Tibial nerve (tissue), 4 donors: ENCODE results near the gene MATCAP1. TPM values are rescaled to one million over a fixed set of nuclear protein-coding genes. Genes with fewer than 3 reads are reported as not detected.

Source experiments
- DNase-seq, 2 donors: peaks; one replicate each; pipeline ENCODE4 v3.0.0-alpha.2; 2019; ENCODE audit warnings: low spot score in 2 of 2
- H3K27ac ChIP-seq, 4 donors: fragments of 200-600 bp; sonication (generic) in 3 of 4; one replicate each; pipeline ENCODE4 v1.5.1; 2017 to 2019; ENCODE audit warnings: mild to moderate bottlenecking in 1 of 4
- H3K27me3 ChIP-seq, 2 donors: fragments of 200-600 bp; sonication (generic) in 1 of 2; one replicate each; pipeline versions ENCODE4 v1.5.1 to v1.6.0; 2017 to 2019
- H3K36me3 ChIP-seq, 3 donors: fragments of 200-600 bp; sonication (generic); one replicate each; pipeline ENCODE4 v1.5.1; 2018 to 2019
- H3K4me1 ChIP-seq, 4 donors: fragments of 200-600 bp; sonication (generic) in 3 of 4; one replicate each; pipeline ENCODE4 v1.5.1; 2017 to 2019
- H3K4me3 ChIP-seq, 4 donors: fragments of 200-600 bp; sonication (generic) in 3 of 4; one replicate each; pipeline ENCODE4 v1.5.1; 2017 to 2019; ENCODE audit warnings: mild to moderate bottlenecking in 1 of 4, moderate library complexity in 1 of 4
- H3K9me3 ChIP-seq, 4 donors: fragments of 200-600 bp; sonication (generic) in 3 of 4; one replicate each; pipeline ENCODE4 v1.5.1; 2017 to 2019
- EP300 ChIP-seq, 2 donors: sonication (generic); formaldehyde crosslinking; IDR thresholded peaks; one replicate each; pipeline ENCODE4 v1.6.1; 2017; ENCODE audit warnings: antibody characterized with exemption in 2 of 2, mild to moderate bottlenecking in 1 of 2
- POLR2A ChIP-seq, 2 donors: fragments of 450-650 bp; IDR thresholded peaks; one replicate each; pipeline ENCODE4 v1.6.1; 2017; ENCODE audit warnings: antibody characterized with exemption in 2 of 2, mild to moderate bottlenecking in 2 of 2, moderate library complexity in 2 of 2
- WGBS, 2 donors: methylation state at CpG; one replicate each; pipeline ENCODE4 v1.1.5; 2018; 5-methylcytosine and 5-hydroxymethylcytosine counted together
- total RNA-seq, 4 donors: library from RNA; depleted of rRNA; stranded (reverse); fragments of >200 nt; gene quantifications; one replicate each; pipeline ENCODE4 v1.1.0, GENCODE V29; 2016
- TF ChIP-seq, protein P1 (sequence below), 5 experiments: fragments of 200-600 bp in 3 of 5; fragments of 450-650 bp in 2 of 5; sonication (generic) in 3 of 5; IDR thresholded peaks; one replicate each; pipeline ENCODE4 v1.5.1; 2016 to 2019; ENCODE audit warnings: antibody characterized with exemption in 5 of 5, mild to moderate bottlenecking in 3 of 5, moderate library complexity in 2 of 5

Gene MATCAP1
- total RNA-seq, 4 donors from 2014 or later, result 13.6 to 42.9 (median 18.9) TPM

DNA sequence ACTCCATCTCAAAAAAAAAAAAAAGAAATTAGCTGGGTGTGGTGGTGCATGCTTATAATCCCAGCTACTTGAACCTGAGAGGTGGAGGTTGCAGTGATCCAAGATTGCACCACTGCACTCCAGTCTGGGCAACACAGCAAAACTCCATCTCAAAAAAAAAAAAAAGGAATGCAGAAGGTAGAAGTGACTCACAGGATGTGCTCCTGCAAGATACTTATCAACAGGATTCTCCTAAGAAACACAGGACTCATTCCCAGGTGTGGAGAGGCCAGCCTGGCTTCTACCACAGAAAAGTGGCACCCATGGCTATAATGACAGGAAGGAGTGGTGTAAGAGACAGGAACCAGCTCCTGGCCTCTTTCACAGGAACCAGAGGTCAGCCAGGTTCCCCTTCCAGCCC lies 29.0 kb upstream of the MATCAP1 start:
- H3K4me1 ChIP-seq, result peaks cover 0 to 14% (median 0%) of the 10 kb centered on the region in 4 donors
- no peaks in the 10 kb centered on the region for H3K9me3 ChIP-seq
- TF ChIP-seq POLR2A (IDR thresholded peaks at IDR 0.05) (no peak), EP300 (IDR thresholded peaks at IDR 0.05) (no peak)
- TF ChIP-seq, protein P1, sequence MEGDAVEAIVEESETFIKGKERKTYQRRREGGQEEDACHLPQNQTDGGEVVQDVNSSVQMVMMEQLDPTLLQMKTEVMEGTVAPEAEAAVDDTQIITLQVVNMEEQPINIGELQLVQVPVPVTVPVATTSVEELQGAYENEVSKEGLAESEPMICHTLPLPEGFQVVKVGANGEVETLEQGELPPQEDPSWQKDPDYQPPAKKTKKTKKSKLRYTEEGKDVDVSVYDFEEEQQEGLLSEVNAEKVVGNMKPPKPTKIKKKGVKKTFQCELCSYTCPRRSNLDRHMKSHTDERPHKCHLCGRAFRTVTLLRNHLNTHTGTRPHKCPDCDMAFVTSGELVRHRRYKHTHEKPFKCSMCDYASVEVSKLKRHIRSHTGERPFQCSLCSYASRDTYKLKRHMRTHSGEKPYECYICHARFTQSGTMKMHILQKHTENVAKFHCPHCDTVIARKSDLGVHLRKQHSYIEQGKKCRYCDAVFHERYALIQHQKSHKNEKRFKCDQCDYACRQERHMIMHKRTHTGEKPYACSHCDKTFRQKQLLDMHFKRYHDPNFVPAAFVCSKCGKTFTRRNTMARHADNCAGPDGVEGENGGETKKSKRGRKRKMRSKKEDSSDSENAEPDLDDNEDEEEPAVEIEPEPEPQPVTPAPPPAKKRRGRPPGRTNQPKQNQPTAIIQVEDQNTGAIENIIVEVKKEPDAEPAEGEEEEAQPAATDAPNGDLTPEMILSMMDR (IDR thresholded peaks at IDR 0.05), result no peak
- no peak overlapping the region for H3K27ac ChIP-seq
- no peak overlapping the region for H3K4me3 ChIP-seq
- peaks cover 0 to 83% (median 0%) of the 10 kb centered on the region in 3 donors for H3K36me3 ChIP-seq
- DNase-seq, result no peak
- H3K27me3 ChIP-seq, result no peaks in the 10 kb centered on the region

DNA sequence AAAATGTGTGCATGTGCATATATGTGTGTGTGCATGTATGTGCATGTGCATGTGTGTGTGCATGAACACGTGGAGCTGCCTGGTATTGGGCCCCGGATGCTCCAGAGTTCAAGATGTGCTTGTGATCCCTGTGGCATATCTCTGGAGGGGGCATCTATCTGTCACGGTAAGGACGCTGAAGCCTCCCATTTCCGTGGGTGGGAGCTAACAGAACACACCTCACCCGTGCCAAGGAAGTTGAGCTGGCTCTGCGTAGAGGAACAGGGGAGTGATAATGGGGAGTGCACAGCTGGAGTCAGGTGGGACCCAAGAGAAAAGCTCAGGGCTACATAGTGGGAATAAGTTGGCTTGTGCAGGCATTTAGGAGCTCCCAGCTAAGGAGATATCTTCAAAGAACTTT lies 27.9 kb upstream of the MATCAP1 start:
- no peak overlapping the region for H3K27ac ChIP-seq
- no peaks in the 10 kb centered on the region for H3K27me3 ChIP-seq
- no peak for DNase-seq
- 70 to 78% methylated on average over 7 of the region's 7 CpGs for WGBS, 2 donors
- peaks cover 0 to 83% (median 0%) of the 10 kb centered on the region in 3 donors for H3K36me3 ChIP-seq
- TF ChIP-seq EP300 (IDR thresholded peaks at IDR 0.05) (no peak), POLR2A (IDR thresholded peaks at IDR 0.05) (no peak)
- TF ChIP-seq, protein P1 (IDR thresholded peaks at IDR 0.05), result no peak
- H3K4me1 ChIP-seq, result peaks cover 0 to 9% (median 0%) of the 10 kb centered on the region in 4 donors
- no peaks in the 10 kb centered on the region for H3K9me3 ChIP-seq
- no peak overlapping the region for H3K4me3 ChIP-seq

DNA sequence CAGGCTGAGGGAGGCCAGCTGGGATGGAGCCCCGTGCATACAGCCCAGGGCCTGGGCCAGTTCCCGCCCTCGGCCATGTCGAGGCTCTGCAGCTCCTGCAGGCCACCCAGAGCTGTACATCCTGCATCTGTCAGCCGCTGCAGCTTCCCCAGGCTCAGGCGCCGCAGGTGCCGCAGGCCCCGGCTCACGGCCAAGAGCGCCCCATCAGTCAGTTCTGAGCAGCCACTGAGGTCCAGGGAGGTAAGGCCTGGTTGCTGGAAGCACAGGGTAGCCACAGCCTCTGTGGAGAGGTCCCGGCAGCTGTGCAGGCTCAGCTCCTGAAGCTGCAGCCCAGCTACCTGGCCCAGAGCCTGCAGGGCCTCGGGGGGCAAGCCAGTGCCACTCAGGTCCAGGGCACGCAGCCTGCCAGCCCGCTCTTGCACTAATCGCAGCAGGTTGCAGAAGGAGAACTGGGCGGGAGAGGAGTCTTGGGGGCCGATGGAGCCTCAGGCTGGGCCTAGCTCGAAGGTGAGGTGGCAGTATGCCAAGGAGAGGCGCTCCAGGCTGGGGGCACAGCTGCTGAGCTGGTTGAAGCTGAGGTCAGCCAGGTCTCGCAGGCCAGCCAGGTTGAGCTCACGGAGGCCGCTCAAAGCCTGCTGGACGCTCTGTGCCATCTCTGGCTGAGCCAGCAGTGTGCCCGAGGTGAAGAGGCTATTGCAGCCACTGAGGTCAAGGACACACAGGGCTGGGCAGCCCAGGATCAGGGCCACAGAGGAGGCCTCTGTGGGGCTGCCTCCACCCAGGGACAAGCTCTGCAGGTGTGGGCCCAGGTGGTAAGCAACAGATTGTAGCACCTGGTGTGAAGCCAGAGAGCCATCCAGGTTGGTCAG lies 26.5 kb upstream of the MATCAP1 start:
- Histone ChIP-seq H3K4me3 (no peak overlapping the region), H3K9me3 (no peaks in the 10 kb centered on the region), H3K27me3 (no peaks in the 10 kb centered on the region), H3K36me3 (peaks cover 0 to 89% (median 0%) of the 10 kb centered on the region in 3 donors), H3K27ac (no peak overlapping the region), H3K4me1 (no peaks in the 10 kb centered on the region)
- TF ChIP-seq, protein P1 (IDR thresholded peaks at IDR 0.05), result no peak
- 89 to 92% methylated on average over 23 to 25 of the region's 25 CpGs for WGBS, 2 donors
- no peak for DNase-seq

- Histone ChIP-seq H3K27ac (no peak overlapping the region), H3K9me3 (no peaks in the 10 kb centered on the region), H3K4me1 (no peaks in the 10 kb centered on the region), H3K27me3 (no peaks in the 10 kb centered on the region), H3K36me3 (peaks cover 0 to 86% (median 0%) of the 10 kb centered on the region in 3 donors), H3K4me3 (no peak overlapping the region)
- no peak for DNase-seq
- 80 to 84% methylated on average over 8 of the region's 8 CpGs for WGBS, 2 donors
- TF ChIP-seq, protein P1 (IDR thresholded peaks at IDR 0.05), result no peak
- TF ChIP-seq POLR2A (IDR thresholded peaks at IDR 0.05) (no peak), EP300 (IDR thresholded peaks at IDR 0.05) (no peak)
Measured at GRCh38 chr16:67209565-67209964, 25.8 kb upstream of the MATCAP1 start.

DNA sequence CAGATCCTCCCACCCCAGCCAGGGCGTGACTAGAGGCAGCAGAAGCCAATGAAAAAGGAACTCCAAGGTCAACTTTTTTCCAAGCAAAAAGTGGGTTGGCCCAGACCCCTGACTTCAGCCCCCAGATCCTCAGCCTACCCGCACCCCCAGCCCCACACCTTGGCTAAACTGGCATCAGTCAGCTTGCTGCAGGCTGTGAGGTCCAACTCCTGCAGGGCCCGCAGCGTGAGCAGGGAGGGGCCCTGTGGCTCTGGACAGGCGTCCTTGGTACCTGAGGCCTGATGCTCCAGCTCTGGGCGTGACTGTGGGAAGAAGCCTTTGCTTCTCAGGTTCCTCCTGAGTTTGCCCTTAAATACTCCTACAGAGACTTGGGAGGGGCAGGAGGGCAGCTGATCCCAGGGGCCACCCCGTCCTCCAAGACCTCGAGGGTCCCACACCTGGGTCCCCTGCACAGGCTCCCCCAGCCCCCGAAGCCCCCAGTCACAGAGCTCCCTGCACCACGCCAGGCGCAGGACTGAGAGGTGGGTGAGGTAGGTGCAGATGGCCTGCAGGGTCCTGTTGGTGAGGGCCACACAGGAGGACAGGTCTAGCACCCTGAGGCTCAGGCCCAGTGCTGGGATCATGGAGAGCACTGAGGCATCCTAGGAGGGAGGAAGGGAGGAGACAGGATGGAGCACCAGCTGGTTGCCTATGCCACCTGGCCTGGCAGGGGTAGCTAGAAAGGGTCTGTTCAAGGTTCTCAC lies 24.6 kb upstream of the MATCAP1 start:
- Histone ChIP-seq H3K36me3 (peaks cover 0 to 86% (median 0%) of the 10 kb centered on the region in 3 donors), H3K4me1 (no peaks in the 10 kb centered on the region), H3K27ac (no peak overlapping the region), H3K4me3 (no peak overlapping the region), H3K27me3 (no peaks in the 10 kb centered on the region), H3K9me3 (no peaks in the 10 kb centered on the region)
- DNase-seq, result no peak
- TF ChIP-seq POLR2A (IDR thresholded peaks at IDR 0.05), result no peak
- TF ChIP-seq, protein P1 (IDR thresholded peaks at IDR 0.05), result no peak
- no peak for TF ChIP-seq EP300 (IDR thresholded peaks at IDR 0.05)
- 91 to 93% methylated on average over 8 to 9 of the region's 11 CpGs for WGBS, 2 donors
